Activated T-cell treated with anti-CD3 and anti-CD28 coated beads, Interleukin-2, amount 50 U/mL, for 24 hours (primary cell): ENCODE data around the gene KLK2.

Experiments used
- DNase-seq: peaks from one replicate; pipeline ENCODE4 v3.0.0-alpha.2; 2020
- H3K27ac Mint-ChIP-seq: 2 replicates; pipeline ENCODE4 v1.8.0; 2020; ENCODE audit warnings: mild to moderate bottlenecking, mixed read lengths
- H3K27me3 Mint-ChIP-seq: 2 replicates; pipeline ENCODE4 v1.8.0; 2020; ENCODE audit warnings: mixed read lengths
- H3K36me3 Mint-ChIP-seq: 2 replicates; pipeline ENCODE4 v1.8.0; 2020; ENCODE audit warnings: low read depth, mixed read lengths
- H3K4me1 Mint-ChIP-seq: 2 replicates; pipeline ENCODE4 v1.8.0; 2020; ENCODE audit warnings: low read depth, mixed read lengths
- H3K4me3 Mint-ChIP-seq: 2 replicates; pipeline ENCODE4 v1.8.0; 2020; ENCODE audit warnings: mild to moderate bottlenecking, moderate library complexity, mixed read lengths
- H3K9me3 Mint-ChIP-seq: 2 replicates; pipeline ENCODE4 v1.8.0; 2020; ENCODE audit warnings: mixed read lengths

KLK2 gene

GRCh38 chr19:50838239-50838638 is 35.0 kb upstream of the KLK2 start:
- no peak overlapping the region for H3K4me3 Mint-ChIP-seq
- no peak for DNase-seq
- no peaks in the 10 kb centered on the region for H3K36me3 Mint-ChIP-seq
- H3K9me3 Mint-ChIP-seq: peaks cover 4% of the 10 kb centered on the region
- H3K4me1 Mint-ChIP-seq: peaks cover 11% of the 10 kb centered on the region
- peaks cover 53% of the 10 kb centered on the region for H3K27me3 Mint-ChIP-seq
- H3K27ac Mint-ChIP-seq: no peak overlapping the region

GRCh38 chr19:50839712-50840655 is 33.3 kb upstream of the KLK2 start:
- peaks cover 40% of the 10 kb centered on the region for H3K27me3 Mint-ChIP-seq
- H3K4me1 Mint-ChIP-seq: peaks cover 10% of the 10 kb centered on the region
- DNase-seq: no peak
- no peak overlapping the region for H3K27ac Mint-ChIP-seq
- peaks cover 17% of the 10 kb centered on the region for H3K9me3 Mint-ChIP-seq
- H3K4me3 Mint-ChIP-seq: no peak overlapping the region
- no peaks in the 10 kb centered on the region for H3K36me3 Mint-ChIP-seq

DNA sequence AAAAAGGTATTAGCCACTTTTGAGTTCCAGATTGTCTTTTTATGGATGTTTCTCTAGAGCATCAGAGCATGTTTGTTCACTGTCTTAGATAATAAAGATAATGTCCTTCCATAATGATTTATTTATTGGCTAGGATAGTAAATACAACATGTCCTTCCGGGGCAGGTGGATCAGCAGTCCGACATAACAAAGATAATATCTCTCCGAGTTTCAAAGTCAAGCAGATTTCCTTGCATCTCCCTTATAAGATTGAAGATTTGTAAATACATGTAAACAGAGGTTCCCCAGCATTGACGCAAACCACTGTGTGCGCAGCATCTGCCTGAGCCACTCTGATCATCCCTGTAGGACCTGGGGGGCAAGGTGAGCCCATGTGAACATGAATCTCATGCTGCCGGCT is 31.1 kb upstream of the KLK2 start:
- DNase-seq: no peak
- H3K27me3 Mint-ChIP-seq: peaks cover 21% of the 10 kb centered on the region

GRCh38 chr19:50843205-50843604 is 30.0 kb upstream of the KLK2 start:
- DNase-seq: no peak
- Mint-ChIP-seq H3K4me3 (no peak overlapping the region), H3K9me3 (peaks cover 17% of the 10 kb centered on the region), H3K4me1 (no peaks in the 10 kb centered on the region), H3K27me3 (peaks cover 15% of the 10 kb centered on the region), H3K36me3 (no peaks in the 10 kb centered on the region), H3K27ac (no peak overlapping the region)

More for the DNA sequence above, 31.1 kb upstream of the KLK2 start:
- Mint-ChIP-seq H3K9me3 (peaks cover 17% of the 10 kb centered on the region), H3K4me1 (no peaks in the 10 kb centered on the region), H3K27ac (no peak overlapping the region), H3K4me3 (no peak overlapping the region), H3K36me3 (no peaks in the 10 kb centered on the region)

- Mint-ChIP-seq H3K27me3 (peaks cover 18% of the 10 kb centered on the region), H3K36me3 (no peaks in the 10 kb centered on the region), H3K27ac (no peak overlapping the region), H3K4me3 (no peak overlapping the region), H3K9me3 (peaks cover 17% of the 10 kb centered on the region), H3K4me1 (no peaks in the 10 kb centered on the region)
- no peak for DNase-seq
Measured at GRCh38 chr19:50843701-50844221, 29.5 kb upstream of the KLK2 start.

DNA sequence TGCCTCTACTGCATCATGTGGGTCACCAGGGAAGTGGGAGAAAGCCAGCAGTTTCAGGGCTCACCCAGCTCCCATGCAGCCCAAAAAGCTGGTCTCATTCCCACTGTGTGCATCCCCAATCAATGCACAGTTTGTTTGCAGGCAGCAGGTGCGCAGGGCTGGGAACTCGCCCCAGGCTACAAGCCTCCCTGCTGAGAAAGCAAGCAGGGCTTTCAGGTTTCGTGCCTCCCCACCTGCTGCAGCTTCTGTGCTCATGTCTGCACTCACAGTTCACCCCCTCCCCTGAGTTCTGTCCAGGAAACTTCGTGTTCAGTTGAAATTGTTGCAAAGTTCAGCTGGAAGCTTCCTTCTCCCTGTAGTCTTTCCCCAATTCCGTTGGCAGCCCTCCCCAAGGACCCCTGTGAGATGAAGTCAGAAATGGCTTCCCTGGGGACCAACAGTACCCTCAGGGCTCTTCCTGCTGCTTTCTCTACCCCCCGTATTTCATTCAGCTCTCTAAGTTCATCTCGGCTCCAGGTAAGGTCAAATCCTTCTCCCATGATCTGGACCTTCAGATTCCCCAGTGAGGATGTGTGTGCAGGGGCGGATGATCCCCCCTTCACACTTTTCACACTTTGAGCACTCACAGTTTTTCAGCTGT is 28.8 kb upstream of the KLK2 start:
- Mint-ChIP-seq H3K36me3 (no peaks in the 10 kb centered on the region), H3K4me3 (no peak overlapping the region), H3K9me3 (peaks cover 17% of the 10 kb centered on the region), H3K4me1 (no peaks in the 10 kb centered on the region), H3K27me3 (peaks cover 21% of the 10 kb centered on the region), H3K27ac (no peak overlapping the region)
- DNase-seq: no peak

DNA sequence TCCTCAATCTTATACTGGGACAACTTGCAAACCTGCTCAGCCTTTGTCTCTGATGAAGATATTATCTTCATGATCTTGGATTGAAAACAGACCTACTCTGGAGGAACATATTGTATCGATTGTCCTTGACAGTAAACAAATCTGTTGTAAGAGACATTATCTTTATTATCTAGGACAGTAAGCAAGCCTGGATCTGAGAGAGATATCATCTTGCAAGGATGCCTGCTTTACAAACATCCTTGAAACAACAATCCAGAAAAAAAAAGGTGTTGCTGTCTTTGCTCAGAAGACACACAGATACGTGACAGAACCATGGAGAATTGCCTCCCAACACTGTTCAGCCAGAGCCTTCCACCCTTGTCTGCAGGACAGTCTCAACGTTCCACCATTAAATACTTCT is 22.5 kb upstream of the KLK2 start:
- H3K36me3 Mint-ChIP-seq: no peaks in the 10 kb centered on the region
- no peaks in the 10 kb centered on the region for H3K9me3 Mint-ChIP-seq
- no peak overlapping the region for H3K27ac Mint-ChIP-seq
- H3K27me3 Mint-ChIP-seq: peaks cover 60% of the 10 kb centered on the region
- DNase-seq: no peak
- no peaks in the 10 kb centered on the region for H3K4me1 Mint-ChIP-seq
- no peak overlapping the region for H3K4me3 Mint-ChIP-seq

DNA sequence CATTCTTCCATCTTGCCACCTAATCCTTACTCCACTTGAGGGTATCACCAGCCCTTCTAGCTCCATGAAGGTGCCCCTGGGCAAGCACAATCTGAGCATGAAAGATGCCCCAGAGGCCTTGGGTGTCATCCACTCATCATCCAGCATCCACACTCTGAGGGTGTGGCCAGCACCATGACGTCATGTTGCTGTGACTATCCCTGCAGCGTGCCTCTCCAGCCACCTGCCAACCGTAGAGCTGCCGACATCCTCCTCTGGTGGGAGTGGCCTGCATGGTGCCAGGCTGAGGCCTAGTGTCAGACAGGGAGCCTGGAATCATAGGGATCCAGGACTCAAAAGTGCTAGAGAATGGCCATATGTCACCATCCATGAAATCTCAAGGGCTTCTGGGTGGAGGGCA is 21.6 kb upstream of the KLK2 start:
- no peaks in the 10 kb centered on the region for H3K9me3 Mint-ChIP-seq
- H3K4me3 Mint-ChIP-seq: no peak overlapping the region
- no peak overlapping the region for H3K27ac Mint-ChIP-seq
- H3K27me3 Mint-ChIP-seq: peaks cover 68% of the 10 kb centered on the region
- H3K4me1 Mint-ChIP-seq: no peaks in the 10 kb centered on the region
- H3K36me3 Mint-ChIP-seq: no peaks in the 10 kb centered on the region
- DNase-seq: no peak

- Mint-ChIP-seq H3K4me3 (no peak within 1 kb of the TSS), H3K27ac (no peak within 1 kb of the TSS), H3K9me3 (no peaks in the 10 kb centered on the region), H3K36me3 (no peaks in the 10 kb centered on the region), H3K27me3 (peaks cover 77% of the 10 kb centered on the region), H3K4me1 (no peaks in the 10 kb centered on the region)
- DNase-seq: no peak
Measured at GRCh38 chr19:50854636-50855410, 18.4 kb upstream of the KLK2 start, which contains the start of gene KLK3. KLK3 (plus strand) TSS chr19:50854915; CDS start chr19:50854956, 41 bp downstream.

DNA sequence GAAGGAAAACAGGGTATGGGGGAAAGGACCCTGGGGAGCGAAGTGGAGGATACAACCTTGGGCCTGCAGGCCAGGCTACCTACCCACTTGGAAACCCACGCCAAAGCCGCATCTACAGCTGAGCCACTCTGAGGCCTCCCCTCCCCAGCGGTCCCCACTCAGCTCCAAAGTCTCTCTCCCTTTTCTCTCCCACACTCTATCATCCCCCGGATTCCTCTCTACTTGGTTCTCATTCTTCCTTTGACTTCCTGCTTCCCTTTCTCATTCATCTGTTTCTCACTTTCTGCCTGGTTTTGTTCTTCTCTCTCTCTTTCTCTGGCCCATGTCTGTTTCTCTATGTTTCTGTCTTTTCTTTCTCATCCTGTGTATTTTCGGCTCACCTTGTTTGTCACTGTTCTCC is 15.9 kb upstream of the KLK2 start:
- Mint-ChIP-seq H3K27me3 (peaks cover 74% of the 10 kb centered on the region), H3K27ac (no peak overlapping the region), H3K9me3 (peaks cover 4% of the 10 kb centered on the region), H3K4me1 (no peaks in the 10 kb centered on the region), H3K36me3 (no peaks in the 10 kb centered on the region), H3K4me3 (no peak overlapping the region)
- DNase-seq: no peak

DNA sequence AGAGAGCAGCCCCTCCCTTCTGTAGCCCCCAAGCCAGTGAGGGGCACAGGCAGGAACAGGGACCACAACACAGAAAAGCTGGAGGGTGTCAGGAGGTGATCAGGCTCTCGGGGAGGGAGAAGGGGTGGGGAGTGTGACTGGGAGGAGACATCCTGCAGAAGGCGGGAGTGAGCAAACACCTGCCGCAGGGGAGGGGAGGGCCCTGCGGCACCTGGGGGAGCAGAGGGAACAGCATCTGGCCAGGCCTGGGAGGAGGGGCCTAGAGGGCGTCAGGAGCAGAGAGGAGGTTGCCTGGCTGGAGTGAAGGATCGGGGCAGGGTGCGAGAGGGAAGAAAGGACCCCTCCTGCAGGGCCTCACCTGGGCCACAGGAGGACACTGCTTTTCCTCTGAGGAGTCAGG is 14.4 kb upstream of the KLK2 start:
- Mint-ChIP-seq H3K36me3 (no peaks in the 10 kb centered on the region), H3K27ac (no peak overlapping the region), H3K27me3 (peaks cover 77% of the 10 kb centered on the region), H3K9me3 (peaks cover 4% of the 10 kb centered on the region), H3K4me3 (no peak overlapping the region), H3K4me1 (no peaks in the 10 kb centered on the region)
- DNase-seq: no peak

GRCh38 chr19:50859849-50860248 is 13.4 kb upstream of the KLK2 start:
- Mint-ChIP-seq H3K27me3 (peaks cover 76% of the 10 kb centered on the region), H3K4me1 (no peaks in the 10 kb centered on the region), H3K27ac (no peak overlapping the region), H3K36me3 (no peaks in the 10 kb centered on the region), H3K9me3 (peaks cover 4% of the 10 kb centered on the region), H3K4me3 (no peak overlapping the region)
- no peak for DNase-seq

- peaks cover 69% of the 10 kb centered on the region for H3K27me3 Mint-ChIP-seq
- H3K36me3 Mint-ChIP-seq: no peaks in the 10 kb centered on the region
- no peak overlapping the region for H3K27ac Mint-ChIP-seq
- H3K4me1 Mint-ChIP-seq: no peaks in the 10 kb centered on the region
- no peak for DNase-seq
- no peak overlapping the region for H3K4me3 Mint-ChIP-seq
- peaks cover 4% of the 10 kb centered on the region for H3K9me3 Mint-ChIP-seq
Measured at GRCh38 chr19:50861010-50861409, 12.2 kb upstream of the KLK2 start.

DNA sequence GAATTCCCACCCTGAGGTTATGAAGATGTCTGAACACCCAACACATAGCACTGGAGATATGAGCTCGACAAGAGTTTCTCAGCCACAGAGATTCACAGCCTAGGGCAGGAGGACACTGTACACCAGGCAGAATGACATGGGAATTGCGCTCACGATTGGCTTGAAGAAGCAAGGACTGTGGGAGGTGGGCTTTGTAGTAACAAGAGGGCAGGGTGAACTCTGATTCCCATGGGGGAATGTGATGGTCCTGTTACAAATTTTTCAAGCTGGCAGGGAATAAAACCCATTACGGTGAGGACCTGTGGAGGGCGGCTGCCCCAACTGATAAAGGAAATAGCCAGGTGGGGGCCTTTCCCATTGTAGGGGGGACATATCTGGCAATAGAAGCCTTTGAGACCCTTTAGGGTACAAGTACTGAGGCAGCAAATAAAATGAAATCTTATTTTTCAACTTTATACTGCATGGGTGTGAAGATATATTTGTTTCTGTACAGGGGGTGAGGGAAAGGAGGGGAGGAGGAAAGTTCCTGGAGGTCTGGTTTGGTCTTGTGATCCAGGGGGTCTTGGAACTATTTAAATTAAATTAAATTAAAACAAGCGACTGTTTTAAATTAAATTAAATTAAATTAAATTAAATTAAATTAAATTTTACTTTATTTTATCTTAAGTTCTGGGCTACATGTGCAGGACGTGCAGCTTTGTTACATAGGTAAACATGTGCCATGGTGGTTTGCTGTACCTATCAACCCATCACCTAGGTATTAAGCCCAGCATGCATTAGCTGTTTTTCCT is 11.5 kb upstream of the KLK2 start:
- Mint-ChIP-seq H3K36me3 (no peaks in the 10 kb centered on the region), H3K4me3 (no peak overlapping the region), H3K4me1 (no peaks in the 10 kb centered on the region), H3K27ac (no peak overlapping the region), H3K9me3 (peaks cover 4% of the 10 kb centered on the region), H3K27me3 (peaks cover 68% of the 10 kb centered on the region)
- DNase-seq: no peak
